ENCODE data around the gene ZFYVE9.
"Not testable (repeated sequence)": the region's sequence is repeated elsewhere in the genome, so short reads cannot be mapped to it uniquely, and the experiment has no call there.

DNA sequence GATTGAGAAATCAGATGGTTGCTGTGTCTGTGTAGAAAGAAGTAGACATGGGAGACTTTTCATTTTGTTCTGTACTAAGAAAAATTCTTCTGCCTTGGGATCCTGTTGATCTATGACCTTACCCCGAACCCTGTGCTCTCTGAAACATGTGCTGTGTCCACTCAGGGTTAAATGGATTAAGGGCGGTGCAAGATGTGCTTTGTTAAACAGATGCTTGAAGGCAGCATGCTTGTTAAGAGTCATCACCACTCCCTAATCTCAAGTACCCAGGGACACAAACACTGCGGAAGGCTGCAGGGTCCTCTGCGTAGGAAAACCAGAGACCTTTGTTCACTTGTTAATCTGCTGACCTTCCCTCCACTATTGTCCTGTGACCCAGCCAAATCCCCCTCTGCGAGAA, 40.4 kb downstream of the ZFYVE9 start:
- TF ChIP-seq, protein P1, sequence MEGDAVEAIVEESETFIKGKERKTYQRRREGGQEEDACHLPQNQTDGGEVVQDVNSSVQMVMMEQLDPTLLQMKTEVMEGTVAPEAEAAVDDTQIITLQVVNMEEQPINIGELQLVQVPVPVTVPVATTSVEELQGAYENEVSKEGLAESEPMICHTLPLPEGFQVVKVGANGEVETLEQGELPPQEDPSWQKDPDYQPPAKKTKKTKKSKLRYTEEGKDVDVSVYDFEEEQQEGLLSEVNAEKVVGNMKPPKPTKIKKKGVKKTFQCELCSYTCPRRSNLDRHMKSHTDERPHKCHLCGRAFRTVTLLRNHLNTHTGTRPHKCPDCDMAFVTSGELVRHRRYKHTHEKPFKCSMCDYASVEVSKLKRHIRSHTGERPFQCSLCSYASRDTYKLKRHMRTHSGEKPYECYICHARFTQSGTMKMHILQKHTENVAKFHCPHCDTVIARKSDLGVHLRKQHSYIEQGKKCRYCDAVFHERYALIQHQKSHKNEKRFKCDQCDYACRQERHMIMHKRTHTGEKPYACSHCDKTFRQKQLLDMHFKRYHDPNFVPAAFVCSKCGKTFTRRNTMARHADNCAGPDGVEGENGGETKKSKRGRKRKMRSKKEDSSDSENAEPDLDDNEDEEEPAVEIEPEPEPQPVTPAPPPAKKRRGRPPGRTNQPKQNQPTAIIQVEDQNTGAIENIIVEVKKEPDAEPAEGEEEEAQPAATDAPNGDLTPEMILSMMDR (IDR thresholded peaks at IDR 0.05; ENCODE audit: borderline replicate concordance, extremely low read depth, low read length, poor library complexity, severe bottlenecking), result not testable (repeated sequence)
- TF ChIP-seq EZH2 (IDR thresholded peaks at IDR 0.05; ENCODE audit: borderline replicate concordance, low read depth, low read length, severe bottlenecking), result not testable (repeated sequence)

Measured in DND-41 (cell line).